ENCODE data around the gene WDR7.

- TF ChIP-seq CEBPB (IDR thresholded peaks at IDR 0.05) (no peak), EP300 (IDR thresholded peaks at IDR 0.05; ENCODE audit: borderline replicate concordance) (no peak), REST (IDR thresholded peaks at IDR 0.05; ENCODE audit: low read depth) (no peak)
Observed at GRCh38 chr18:56637176-56637575, 14.0 kb upstream of the WDR7 start.
